T1000 (cell line): ENCODE measurements around the gene RASGRF2.
"Not testable (repeated sequence)": the region's sequence is repeated elsewhere in the genome, so short reads cannot be mapped to it uniquely, and the experiment has no call there.

Experiments
- DNase-seq: peaks from one replicate; lab custom pipeline; 2025; ENCODE audit warnings: mixed read lengths; lab: John Stamatoyannopoulos, UW

The RASGRF2 gene

DNA sequence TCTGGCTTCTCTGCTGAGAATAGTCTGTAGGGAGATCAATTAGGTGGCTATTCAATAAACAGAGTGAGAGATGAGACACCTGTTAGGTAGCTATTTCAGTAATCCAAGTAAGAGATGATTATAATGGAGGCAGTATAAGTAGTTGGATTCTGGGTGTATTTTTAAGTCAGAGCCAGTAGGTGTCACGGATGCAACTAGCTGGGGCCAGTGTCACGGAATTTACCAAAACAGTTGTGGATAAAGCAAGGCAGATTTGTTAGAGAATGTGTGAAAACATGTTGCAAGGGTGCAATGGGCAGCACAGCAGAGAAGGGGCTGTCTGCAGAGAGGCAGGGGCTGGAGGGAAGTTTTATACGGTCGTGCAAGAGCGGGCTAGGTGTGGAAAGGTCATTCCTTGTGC lies 114.9 kb downstream of the RASGRF2 start:
- DNase-seq: no peak

DNA sequence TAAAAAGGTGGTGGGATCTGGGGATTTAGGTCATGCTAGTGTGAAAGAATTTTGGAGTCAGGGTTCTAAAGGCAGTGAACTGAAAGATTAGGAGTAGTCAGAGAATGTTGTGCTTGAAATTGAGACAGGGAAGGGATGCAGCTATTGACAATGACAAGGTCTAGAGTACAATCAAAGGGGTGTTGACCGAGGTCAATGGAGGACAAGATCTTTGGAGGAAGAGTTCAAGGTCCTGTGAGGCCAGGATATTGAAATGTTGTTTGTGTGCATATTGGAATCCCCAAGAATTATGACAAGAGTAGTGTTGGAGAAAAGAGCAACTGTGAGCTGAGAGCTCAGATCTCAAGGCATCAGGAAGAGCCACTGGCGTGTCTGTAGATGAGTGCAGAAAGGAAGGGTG lies 116.9 kb downstream of the RASGRF2 start:
- no peak for DNase-seq

DNA sequence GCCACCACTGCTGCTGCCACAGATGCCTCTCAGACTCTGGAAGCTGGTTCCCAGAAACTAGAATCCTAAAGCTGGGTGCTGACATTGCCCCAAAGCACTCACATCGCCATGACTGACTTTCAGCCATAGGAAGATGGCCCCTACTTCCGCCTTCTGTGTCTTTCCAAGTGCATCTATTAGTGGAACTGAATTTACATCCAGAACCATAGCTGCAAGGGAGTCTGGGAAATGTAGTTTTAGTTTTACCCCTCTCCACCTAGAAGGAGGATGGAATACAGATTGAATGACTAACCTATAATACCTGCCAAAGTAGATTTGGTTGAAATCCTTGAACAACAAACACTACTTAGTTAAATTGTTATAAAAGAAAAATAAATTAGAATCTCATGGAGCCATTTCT lies 118.8 kb downstream of the RASGRF2 start:
- DNase-seq: no peak

- DNase-seq: no peak
Measured at GRCh38 chr5:81080809-81081460, 120.8 kb downstream of the RASGRF2 start.

DNA sequence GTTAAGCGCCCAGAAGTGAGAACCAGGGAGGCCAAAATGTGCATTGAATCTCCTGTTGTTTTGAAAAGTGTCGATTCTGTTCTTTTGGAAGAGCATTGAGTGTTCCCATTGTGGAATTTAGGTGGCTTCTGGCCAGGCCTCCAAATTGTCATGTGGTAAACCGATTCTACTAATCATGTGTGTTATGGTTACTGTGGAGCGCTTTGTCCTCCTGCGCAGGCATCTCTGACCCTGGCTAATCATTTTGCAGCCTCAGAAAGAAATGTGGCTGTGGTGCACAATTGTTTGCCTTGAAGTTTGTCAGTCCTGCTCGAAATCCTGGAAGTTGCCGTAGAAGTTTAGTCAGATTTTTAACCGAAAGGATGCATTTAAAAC lies 121.3 kb downstream of the RASGRF2 start:
- no peak for DNase-seq

GRCh38 chr5:81086881-81087281 lies 126.7 kb downstream of the RASGRF2 start:
- DNase-seq: no peak

DNA sequence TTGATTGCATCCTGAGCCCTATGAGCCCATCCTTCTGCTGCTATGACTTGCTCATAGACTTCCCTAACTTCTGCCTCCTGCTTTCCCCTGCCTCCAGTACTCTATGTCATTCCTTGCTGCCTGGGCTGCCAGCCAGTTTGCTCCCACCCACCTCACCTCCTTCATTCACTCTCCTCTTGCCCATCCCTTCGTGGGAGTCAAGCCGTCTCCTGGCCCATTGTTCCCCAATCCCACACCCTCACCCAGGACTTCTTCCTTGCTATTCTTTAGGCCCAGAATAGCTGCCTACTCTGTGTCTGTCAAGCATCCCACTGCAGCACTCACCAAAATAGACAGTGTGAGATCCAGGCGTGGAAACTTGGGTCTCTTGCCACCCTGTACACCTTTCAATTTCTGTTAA lies 131.0 kb downstream of the RASGRF2 start:
- DNase-seq: no peak

GRCh38 chr5:81093536-81094196 lies 133.5 kb downstream of the RASGRF2 start:
- DNase-seq: no peak

DNA sequence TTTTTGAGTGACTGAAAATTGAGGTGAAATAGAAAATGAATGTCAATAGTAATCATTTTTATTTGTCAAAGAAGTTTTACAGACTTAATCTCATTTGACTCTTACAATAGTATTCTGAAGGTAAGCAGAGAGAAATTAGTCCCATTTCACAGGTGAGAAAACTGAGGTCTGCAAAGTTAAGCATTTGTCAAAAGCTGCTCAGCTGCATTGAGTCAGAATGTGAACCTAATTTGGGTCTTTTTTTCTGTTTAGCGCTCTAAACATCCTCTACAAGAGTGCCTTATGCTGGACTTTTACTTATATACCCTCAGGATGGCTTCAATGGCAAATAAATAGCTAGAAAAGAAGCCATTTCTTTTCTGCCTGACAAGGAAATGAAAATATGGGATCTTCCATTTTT lies 135.7 kb downstream of the RASGRF2 start:
- no peak for DNase-seq

GRCh38 chr5:81097713-81098112 lies 137.6 kb downstream of the RASGRF2 start:
- DNase-seq: no peak

DNA sequence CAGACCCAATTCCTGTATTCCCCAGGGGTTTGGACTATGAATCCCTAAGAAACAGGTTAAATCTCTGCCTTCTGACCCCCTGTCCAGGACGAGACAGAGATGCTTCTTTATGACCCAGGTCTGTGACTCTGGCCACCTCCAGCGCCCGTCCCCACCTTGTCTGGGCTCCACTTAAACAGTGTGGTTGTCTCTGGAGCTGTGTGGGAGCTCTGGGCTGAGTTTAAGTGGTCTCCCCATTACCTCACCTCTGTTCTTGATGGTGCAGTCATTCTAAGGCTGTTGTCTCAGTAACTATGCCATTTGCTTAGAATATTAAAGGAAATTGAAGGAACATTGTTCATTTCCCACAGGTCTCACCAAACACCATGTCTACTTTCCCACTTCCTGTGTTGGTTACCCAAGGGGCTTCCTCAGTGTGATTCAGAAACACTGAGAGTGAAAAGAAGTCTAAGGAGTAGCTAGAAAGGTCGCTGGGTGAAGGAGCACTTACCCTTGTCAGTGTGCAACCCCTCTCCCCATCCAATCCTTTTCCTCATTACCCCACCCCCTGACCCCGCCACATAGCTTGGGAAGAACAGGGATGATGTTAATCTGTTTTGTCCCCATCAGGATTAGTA lies 145.2 kb downstream of the RASGRF2 start:
- no peak for DNase-seq

DNA sequence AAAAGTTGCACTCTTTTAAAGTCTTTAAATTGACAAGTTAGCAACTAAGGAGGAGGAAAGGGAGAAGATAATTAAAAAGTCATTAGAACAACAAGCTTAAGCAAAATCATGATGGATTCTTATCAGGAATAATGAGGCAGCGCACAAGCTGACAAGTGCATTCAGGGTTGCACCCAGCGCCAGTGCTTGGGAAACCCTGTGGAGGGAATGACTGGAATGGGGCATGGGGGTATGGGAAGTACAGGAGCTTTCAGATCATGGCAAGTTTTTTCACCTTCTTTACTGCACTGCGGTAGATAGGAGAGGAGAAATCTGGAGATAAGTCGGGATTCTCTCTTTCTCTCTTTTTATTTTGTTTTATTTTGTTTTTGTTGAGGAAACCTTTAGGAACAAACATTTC lies 155.1 kb downstream of the RASGRF2 start:
- no peak for DNase-seq

- DNase-seq: no peak
Measured at GRCh38 chr5:81117566-81117965, 157.4 kb downstream of the RASGRF2 start.

- DNase-seq: no peak
Measured at GRCh38 chr5:81121273-81121672, 161.1 kb downstream of the RASGRF2 start.

GRCh38 chr5:81121836-81122630 lies 161.9 kb downstream of the RASGRF2 start:
- DNase-seq: no peak

DNA sequence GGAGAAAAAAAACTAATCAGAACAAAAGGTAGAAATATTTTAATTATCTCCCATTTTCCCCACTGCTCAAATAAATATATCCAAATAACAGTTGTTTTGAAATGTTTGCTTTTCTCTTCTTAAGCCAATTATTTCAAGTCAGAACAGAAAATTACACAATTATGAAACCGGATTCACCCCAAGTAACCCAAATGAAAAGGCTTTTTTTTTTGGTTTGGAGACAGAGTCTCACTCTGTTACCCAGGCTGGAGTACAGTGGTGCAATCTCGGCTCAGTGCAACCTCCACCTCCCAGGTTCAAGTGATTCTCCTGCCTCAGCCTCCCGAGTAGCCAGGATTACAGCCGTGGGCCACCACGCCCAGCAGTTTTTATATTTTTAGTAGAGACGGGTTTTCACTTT lies 164.5 kb downstream of the RASGRF2 start:
- DNase-seq: not testable (repeated sequence)

- DNase-seq: no peak
Measured at GRCh38 chr5:81125959-81126358, 165.8 kb downstream of the RASGRF2 start.

DNA sequence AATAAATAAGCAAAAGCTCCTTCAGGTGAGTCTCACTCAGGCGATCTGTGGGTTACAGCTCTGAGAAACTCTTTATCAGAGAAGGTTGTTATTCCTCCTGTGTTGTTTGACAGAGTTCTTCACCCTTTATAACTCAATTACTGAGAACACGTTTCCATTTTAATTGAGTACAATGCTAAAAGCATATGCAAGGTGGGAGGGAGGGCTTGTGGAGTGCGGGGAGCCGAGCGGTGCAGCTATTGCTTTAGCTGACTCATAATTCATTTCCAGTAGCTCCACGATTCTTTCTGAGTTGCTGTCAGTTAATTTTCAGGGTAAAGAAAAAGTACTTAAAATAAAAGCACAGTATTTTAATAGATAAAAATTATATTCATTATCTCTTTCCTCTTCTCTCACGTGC lies 168.3 kb downstream of the RASGRF2 start:
- DNase-seq: no peak

DNA sequence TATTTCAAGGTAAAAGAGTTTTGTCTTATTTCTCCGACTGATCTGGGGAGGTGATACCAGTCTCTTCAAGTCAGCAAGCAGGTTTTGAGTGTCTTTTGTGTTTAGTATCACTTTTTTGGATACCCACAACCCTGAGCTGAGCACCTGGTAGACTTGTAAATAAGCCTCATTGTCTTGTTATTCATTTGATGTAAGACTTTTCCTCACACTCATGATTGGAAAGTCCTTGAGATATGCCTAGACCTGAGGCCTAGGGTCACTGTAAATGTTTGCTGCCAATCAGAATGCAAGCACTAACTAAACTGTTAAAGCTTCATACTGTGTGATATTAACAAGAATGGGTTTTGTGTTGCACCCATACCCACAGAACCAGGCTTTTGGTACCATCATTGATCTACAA lies 172.2 kb downstream of the RASGRF2 start:
- no peak for DNase-seq

DNA sequence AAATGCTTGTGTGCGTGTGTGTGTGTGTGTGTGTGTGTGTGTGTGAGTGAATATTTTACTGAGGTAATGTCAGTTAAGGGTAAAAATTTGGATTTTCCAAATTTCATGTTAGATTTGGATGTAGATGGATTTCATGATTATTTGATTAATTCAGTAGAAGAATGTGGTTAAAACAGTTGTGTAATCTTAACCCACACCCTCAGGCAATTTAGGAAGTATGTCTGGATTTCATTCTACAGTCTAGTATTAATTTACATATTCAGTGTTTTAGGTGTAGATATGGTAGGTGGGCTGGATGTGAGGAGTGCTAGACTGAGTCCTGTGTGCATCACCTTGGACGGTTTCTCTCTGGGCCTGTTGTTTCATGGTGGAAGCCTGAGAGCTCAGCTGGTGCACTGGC lies 173.9 kb downstream of the RASGRF2 start:
- DNase-seq: no peak

DNA sequence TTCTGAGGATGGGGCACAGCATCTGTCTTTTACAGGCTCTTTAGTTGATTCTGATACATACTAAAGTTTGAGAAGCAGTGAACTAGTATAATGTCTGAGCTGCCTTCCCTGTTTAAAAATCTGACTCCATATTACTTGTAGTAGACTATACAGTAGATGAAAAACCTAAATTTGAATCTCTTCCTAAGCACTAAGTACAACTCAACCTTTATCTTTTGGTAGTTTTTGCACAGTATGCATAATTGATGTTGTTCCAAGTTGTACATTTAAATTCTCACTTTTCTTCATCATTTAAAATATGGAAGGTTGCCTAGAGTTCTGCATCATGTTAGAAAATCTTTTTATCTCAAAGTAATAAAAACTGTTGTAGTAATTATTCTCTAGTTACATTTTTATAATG lies 174.4 kb downstream of the RASGRF2 start:
- DNase-seq: no peak

- DNase-seq: no peak
Measured at GRCh38 chr5:81136557-81136956, 176.4 kb downstream of the RASGRF2 start.

DNA sequence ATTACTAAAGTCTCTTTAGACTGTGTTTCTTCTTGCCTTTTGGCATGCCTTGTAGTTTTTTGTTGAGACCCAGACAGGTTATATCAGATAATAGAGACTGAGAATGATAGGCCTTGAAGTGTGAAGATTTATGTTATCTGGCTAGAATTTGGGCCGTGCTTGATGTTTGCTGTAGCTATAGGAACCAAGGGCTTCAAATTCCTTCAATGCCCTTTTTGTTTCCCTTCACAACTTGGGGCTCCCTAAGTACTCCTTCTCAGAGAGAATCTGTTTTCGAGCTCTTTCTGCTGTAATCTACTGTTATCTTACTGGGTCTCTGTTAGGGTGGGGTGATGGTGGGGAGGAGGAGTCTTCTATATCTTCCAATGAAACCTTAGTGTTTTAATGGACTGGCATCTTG lies 177.7 kb downstream of the RASGRF2 start:
- DNase-seq: no peak
